HG03135 (cell line): ENCODE measurements around the gene SYT6.

Experiments
- ATAC-seq: cut with Tn5 transposase; IDR thresholded peaks from one replicate; pipeline ENCODE4 v1.9.1; 2021; ENCODE audit warnings: mild to moderate bottlenecking, moderate library complexity; ENCODE audit not compliant: unreplicated experiment

The SYT6 gene

GRCh38 chr1:114155706-114156105, 2.0 kb upstream of the SYT6 start:
- ATAC-seq, result no peak

- no peak for ATAC-seq
These were observed 1.3 kb upstream of the SYT6 start for GRCh38 chr1:114154963-114155322.

- ATAC-seq, result no peak
These were observed 685 bp upstream of the SYT6 start for GRCh38 chr1:114154146-114154962.

- no peak for ATAC-seq
These were observed 985 bp downstream of the SYT6 start for GRCh38 chr1:114152508-114153260.

- ATAC-seq, result no peak
These were observed 1.6 kb downstream of the SYT6 start for GRCh38 chr1:114152089-114152507.

- no peak for ATAC-seq
These were observed 3.7 kb downstream of the SYT6 start for GRCh38 chr1:114150016-114150415.

- no peak for ATAC-seq
These were observed 4.5 kb downstream of the SYT6 start for GRCh38 chr1:114149211-114149610.

- no peak for ATAC-seq
These were observed 8.0 kb downstream of the SYT6 start for GRCh38 chr1:114145504-114146151.

GRCh38 chr1:114144016-114144415, 9.7 kb downstream of the SYT6 start:
- ATAC-seq, result no peak

- no peak for ATAC-seq
These were observed 14.1 kb downstream of the SYT6 start for GRCh38 chr1:114139540-114139939.

GRCh38 chr1:114137497-114137896, 16.2 kb downstream of the SYT6 start:
- ATAC-seq, result no peak

GRCh38 chr1:114135786-114136185, 17.9 kb downstream of the SYT6 start:
- no peak for ATAC-seq

- no peak for ATAC-seq
These were observed 19.2 kb downstream of the SYT6 start for GRCh38 chr1:114134518-114134917.

- ATAC-seq, result no peak
These were observed 20.5 kb downstream of the SYT6 start for GRCh38 chr1:114133129-114133528.

GRCh38 chr1:114131526-114132220, 22.0 kb downstream of the SYT6 start:
- no peak for ATAC-seq

GRCh38 chr1:114130846-114131525, 22.7 kb downstream of the SYT6 start:
- ATAC-seq, result no peak

- ATAC-seq, result no peak
These were observed 23.5 kb downstream of the SYT6 start for GRCh38 chr1:114130213-114130612.

GRCh38 chr1:114128293-114128692, 25.4 kb downstream of the SYT6 start:
- no peak for ATAC-seq

- peak; percentile 84 for ATAC-seq
These were observed 27.2 kb downstream of the SYT6 start for GRCh38 chr1:114126261-114127095.

- no peak for ATAC-seq
These were observed 29.0 kb downstream of the SYT6 start for GRCh38 chr1:114124644-114125043.
